NK-92 (cell line): Measurements from ENCODE around the gene TRABD.

ENCODE experiments used
- DNase-seq: peaks from one replicate; lab custom pipeline; 2025; ENCODE audit not compliant: unreplicated experiment; lab: John Stamatoyannopoulos, UW

The TRABD gene

DNA sequence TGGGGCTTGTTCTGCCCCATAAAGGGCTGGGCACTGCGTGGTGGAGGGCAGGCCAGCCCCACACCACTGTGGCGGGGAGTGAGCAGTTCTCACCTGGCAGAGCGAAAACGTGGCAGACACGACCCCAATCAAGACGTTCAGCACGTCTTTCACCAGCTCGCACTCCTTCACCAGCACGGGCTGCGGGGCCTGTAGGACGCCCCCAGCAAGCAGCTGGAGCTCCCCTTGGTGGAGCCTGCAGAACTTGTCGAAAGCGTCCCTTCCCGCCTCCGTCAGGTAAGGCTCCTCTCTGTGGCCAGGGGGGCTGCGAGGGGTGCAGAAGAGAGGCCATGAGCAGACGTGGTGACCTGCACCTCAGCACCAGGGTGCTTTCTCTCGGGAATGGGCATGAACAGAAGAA, 47.5 kb downstream of the TRABD start:
- DNase-seq = no peak

DNA sequence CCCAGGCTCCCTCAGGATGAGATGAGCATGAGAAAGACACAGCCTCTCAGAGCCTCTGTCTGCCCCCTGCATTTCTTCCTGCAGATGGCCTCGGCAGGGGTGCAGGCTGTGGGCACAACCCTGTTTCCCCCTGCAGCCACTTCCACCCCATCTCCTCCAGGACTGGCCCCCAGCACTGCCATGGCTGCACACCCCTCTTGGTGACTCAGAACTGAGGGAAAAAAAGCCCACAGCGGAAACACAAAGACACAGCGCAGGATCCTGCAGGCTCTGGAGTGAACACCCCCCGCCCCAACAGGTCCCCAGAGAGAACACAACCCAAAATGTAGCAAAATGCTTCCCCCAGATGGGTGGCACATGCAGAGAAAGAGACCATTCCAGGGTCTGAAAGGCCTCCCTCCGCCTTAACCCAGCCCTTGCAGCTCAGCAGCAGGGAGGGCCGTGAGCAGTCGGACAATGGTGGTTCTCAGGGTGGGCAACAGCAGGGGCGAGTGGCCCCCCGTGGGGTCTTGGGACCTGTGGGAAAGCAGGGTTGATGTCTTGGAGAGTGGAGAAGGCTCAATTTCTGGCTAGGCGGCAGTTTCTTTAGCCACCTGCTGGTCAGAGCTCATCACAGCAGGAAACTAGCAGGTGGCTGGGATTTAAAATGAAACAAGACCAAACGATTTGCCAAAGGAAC, 51.2 kb downstream of the TRABD start:
- no peak for DNase-seq

GRCh38 chr22:50238755-50239154, 53.0 kb downstream of the TRABD start:
- DNase-seq = no peak

DNA sequence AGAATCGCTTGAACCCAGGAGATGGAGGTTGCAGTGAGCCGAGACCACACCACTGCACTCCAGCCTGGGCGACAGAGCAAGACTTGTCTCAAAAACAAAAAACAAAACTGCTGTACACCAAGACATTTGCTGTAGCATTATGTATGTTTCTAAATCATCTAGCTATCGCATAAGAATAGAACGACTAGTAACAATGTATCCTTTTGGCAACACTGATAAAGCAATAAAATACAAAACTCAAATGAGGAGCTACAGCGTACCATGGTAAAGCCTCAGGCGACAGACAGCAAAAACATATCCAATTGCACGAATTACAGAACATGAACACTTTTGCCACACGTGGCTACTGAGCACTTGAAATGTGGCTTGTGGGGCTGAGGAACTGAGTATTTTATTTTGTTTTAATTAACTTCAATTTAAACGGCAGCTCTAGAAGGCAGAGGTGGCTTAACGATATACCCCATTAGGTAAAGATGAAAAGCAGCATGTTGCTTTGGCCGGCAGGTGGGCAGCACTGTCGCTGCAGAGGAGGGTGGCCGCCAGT, 56.8 kb downstream of the TRABD start:
- DNase-seq = no peak

DNA sequence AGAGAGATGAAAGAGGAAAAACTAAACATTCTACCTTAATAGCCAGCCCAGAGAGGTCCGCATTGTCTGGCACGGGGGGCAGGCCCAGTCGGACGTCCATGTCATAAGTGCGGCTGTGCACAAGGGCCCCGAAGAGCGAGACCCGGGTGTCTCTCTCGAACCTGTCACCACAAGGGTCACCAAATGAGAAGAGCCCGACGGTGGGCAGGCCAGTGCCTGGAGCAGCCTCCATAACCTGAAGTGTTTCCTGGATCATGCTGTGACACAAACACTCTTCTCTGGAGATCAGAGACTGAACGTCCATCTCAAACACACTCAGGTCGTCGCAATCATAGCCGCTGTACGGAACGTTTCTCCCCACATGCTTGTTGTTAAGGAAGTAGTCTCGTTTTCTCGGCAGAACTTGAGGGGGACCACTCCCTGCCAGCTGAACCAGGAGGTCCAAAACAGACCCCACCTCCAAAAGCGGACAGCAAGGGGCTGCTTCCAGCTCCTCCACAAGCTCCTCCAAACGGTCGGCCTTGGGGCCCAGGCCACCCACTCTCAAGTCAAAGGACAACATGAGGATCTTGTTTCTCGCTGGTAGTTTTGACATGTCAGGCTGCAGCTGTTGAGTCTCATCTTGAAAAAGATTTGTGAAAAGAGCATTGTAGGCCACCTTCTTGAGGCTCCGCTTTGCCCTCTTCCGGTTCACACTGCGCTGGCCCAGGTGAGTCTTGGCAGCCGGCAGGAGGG, 58.1 kb downstream of the TRABD start:
- DNase-seq = no peak

GRCh38 chr22:50244420-50245213, 58.9 kb downstream of the TRABD start, which contains the start of gene TUBGCP6:
Gene TUBGCP6, minus strand, starts transcription at chr22:50245023. Its CDS starts 564 bp downstream, at chr22:50244459.
- peak; percentile 22 for DNase-seq

- no peak for DNase-seq
These were observed 59.7 kb downstream of the TRABD start for GRCh38 chr22:50245214-50246072.

- DNase-seq = no peak
These were observed 60.8 kb downstream of the TRABD start for GRCh38 chr22:50246242-50247175.

DNA sequence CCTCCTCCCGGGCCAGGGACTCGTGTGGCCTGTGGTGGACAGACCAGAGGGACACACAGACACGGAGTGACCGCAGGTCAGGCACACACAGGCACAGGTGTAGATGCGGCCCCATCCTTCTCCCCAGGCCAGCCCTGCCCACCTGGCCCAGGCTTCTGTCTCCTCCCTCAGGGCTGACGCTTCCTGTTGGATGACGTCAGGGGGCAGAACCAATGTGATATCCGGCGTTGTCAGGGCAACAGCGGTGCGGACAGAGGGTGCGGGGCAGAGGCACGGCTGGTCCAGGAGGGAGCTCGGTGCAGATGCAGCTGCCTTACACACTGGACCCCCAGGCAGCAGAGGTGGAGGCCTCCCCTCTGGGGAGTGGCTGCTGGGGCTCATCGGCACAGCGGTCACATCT, 62.0 kb downstream of the TRABD start:
- DNase-seq = no peak

- DNase-seq = no peak
These were observed 62.7 kb downstream of the TRABD start for GRCh38 chr22:50248196-50249081.
